WTC11 (cell line): Measurements from ENCODE around the gene PRR14. TPM values are rescaled to one million over a fixed set of nuclear protein-coding genes. Genes with fewer than 3 reads are reported as not detected.

Experiments used
- ATAC-seq: fragments of 200-7000 bp; cut with Tn5 transposase; 2 replicates; pipeline ENCODE4 v1.10.0; 2021; ENCODE audit warnings: mild to moderate bottlenecking, moderate library complexity
- CTCF ChIA-PET: fragments of 300-600 bp; sonication (Branson Sonifier 250); formaldehyde crosslinking; loops from one replicate; lab custom pipeline; 2021; ENCODE audit warnings: antibody characterized with exemption; lab: Charles Lee
- POLR2A ChIA-PET: fragments of 350-600 bp; sonication (Branson Sonifier 250); formaldehyde crosslinking; loops from one replicate; lab custom pipeline; 2021; ENCODE audit warnings: antibody characterized with exemption; lab: Charles Lee
- DNase-seq: peaks from one replicate; pipeline ENCODE4 v3.0.0; 2021; ENCODE audit warnings: low spot score
- H3K27ac Mint-ChIP-seq: 2 replicates; pipeline ENCODE4 v1.8.0; 2021; ENCODE audit warnings: mixed read lengths
- H3K27me3 Mint-ChIP-seq: 2 replicates; pipeline ENCODE4 v1.8.0; 2021; ENCODE audit warnings: low read depth, mild to moderate bottlenecking, moderate library complexity, mixed read lengths
- H3K36me3 Mint-ChIP-seq: 2 replicates; pipeline ENCODE4 v1.8.0; 2021; ENCODE audit warnings: mixed read lengths
- H3K4me1 Mint-ChIP-seq: 2 replicates; pipeline ENCODE4 v1.8.0; 2022; ENCODE audit warnings: mixed read lengths
- H3K4me3 Mint-ChIP-seq: 2 replicates; pipeline ENCODE4 v1.8.0; 2021; ENCODE audit warnings: mild to moderate bottlenecking, moderate library complexity, mixed read lengths
- H3K9me3 Mint-ChIP-seq: 2 replicates; pipeline ENCODE4 v1.8.0; 2021; ENCODE audit warnings: mixed read lengths
- AFF4 ChIP-seq: sonication (generic); formaldehyde crosslinking; IDR thresholded peaks from 2 replicates; pipeline ENCODE4 v1.8.1; 2023; ENCODE audit warnings: mild to moderate bottlenecking, missing genetic modification reagents, borderline replicate concordance
- CREM ChIP-seq: sonication (generic); formaldehyde crosslinking; IDR thresholded peaks from 2 replicates; pipeline ENCODE4 v1.8.1; 2022; ENCODE audit warnings: mild to moderate bottlenecking, missing genetic modification reagents, moderate library complexity
- CTCF ChIP-seq: fragments of 200-600 bp; IDR thresholded peaks from 2 replicates; pipeline ENCODE4 v1.8.0; 2022; ENCODE audit warnings: antibody characterized with exemption
- E2F5 ChIP-seq: sonication (generic); formaldehyde crosslinking; IDR thresholded peaks from 2 replicates; pipeline ENCODE4 v1.8.1; 2022; ENCODE audit warnings: mild to moderate bottlenecking, moderate library complexity, missing genetic modification reagents
- GABPB1 ChIP-seq: sonication (generic); formaldehyde crosslinking; IDR thresholded peaks from 2 replicates; pipeline ENCODE4 v1.8.1; 2023; ENCODE audit warnings: mild to moderate bottlenecking, missing genetic modification reagents
- GTF2I ChIP-seq: fragments of 250-450 bp; sonication (Bioruptor Pico); conservative IDR thresholded peaks from 2 replicates; pipeline ENCODE4 v1.4.0; 2021; ENCODE audit warnings: mild to moderate bottlenecking
- IRF1 ChIP-seq: sonication (generic); formaldehyde crosslinking; IDR thresholded peaks from 2 replicates; pipeline ENCODE4 v1.8.0; 2023; ENCODE audit warnings: missing genetic modification reagents
- IRF2 ChIP-seq: sonication (generic); formaldehyde crosslinking; IDR thresholded peaks from 2 replicates; pipeline ENCODE4 v1.8.0; 2022; ENCODE audit warnings: low read depth, missing genetic modification reagents, borderline replicate concordance
- RELA ChIP-seq: sonication (generic); formaldehyde crosslinking; IDR thresholded peaks from 2 replicates; pipeline ENCODE4 v1.8.1; 2022; ENCODE audit warnings: missing genetic modification reagents, mild to moderate bottlenecking, borderline replicate concordance
- STAT6 ChIP-seq: sonication (generic); formaldehyde crosslinking; conservative IDR thresholded peaks from 2 replicates; pipeline ENCODE4 v1.8.1; 2023; ENCODE audit warnings: mild to moderate bottlenecking, low read depth, missing genetic modification reagents, moderate library complexity
- TCF7 ChIP-seq: sonication (generic); formaldehyde crosslinking; IDR thresholded peaks from 2 replicates; pipeline ENCODE4 v1.8.0; 2022; ENCODE audit warnings: mild to moderate bottlenecking, low read depth, missing genetic modification reagents, moderate library complexity
- TEAD1 ChIP-seq: sonication (generic); formaldehyde crosslinking; IDR thresholded peaks from 2 replicates; pipeline ENCODE4 v1.8.0; 2022; ENCODE audit warnings: mild to moderate bottlenecking, missing genetic modification reagents
- ZBTB21 ChIP-seq: sonication (generic); formaldehyde crosslinking; IDR thresholded peaks from 2 replicates; pipeline ENCODE4 v1.8.1; 2023; ENCODE audit warnings: mild to moderate bottlenecking, missing genetic modification reagents, borderline replicate concordance
- ZNF121 ChIP-seq: sonication (generic); formaldehyde crosslinking; IDR thresholded peaks from 2 replicates; pipeline ENCODE4 v1.8.0; 2023; ENCODE audit warnings: missing genetic modification reagents
- ZNF138 ChIP-seq: sonication (generic); formaldehyde crosslinking; conservative IDR thresholded peaks from 2 replicates; pipeline ENCODE4 v1.8.1; 2022; ENCODE audit warnings: mild to moderate bottlenecking, moderate library complexity, missing genetic modification reagents
- ZNF263 ChIP-seq: sonication (generic); formaldehyde crosslinking; IDR thresholded peaks from 2 replicates; pipeline ENCODE4 v1.8.1; 2022; ENCODE audit warnings: low read depth, mild to moderate bottlenecking, moderate library complexity, missing genetic modification reagents
- ZNF423 ChIP-seq: fragments of 250-450 bp; sonication (Bioruptor Pico); IDR thresholded peaks from 2 replicates; pipeline ENCODE4 v2.1.2; 2022; ENCODE audit warnings: mild to moderate bottlenecking, moderate library complexity
- ZNF425 ChIP-seq: fragments of 250-450 bp; sonication (Bioruptor Pico); conservative IDR thresholded peaks from 2 replicates; pipeline ENCODE4 v1.9.0; 2021; ENCODE audit warnings: mild to moderate bottlenecking
- ZNF532 ChIP-seq: fragments of 250-450 bp; sonication (Bioruptor Pico); IDR thresholded peaks from 2 replicates; pipeline ENCODE4 v1.9.0; 2021; ENCODE audit warnings: mild to moderate bottlenecking, borderline replicate concordance
- ZNF671 ChIP-seq: fragments of 250-450 bp; sonication (Bioruptor Pico); IDR thresholded peaks from 2 replicates; pipeline ENCODE4 v1.8.0; 2021; ENCODE audit warnings: mild to moderate bottlenecking
- total RNA-seq: library from RNA; stranded (reverse); gene quantifications from 3 replicates; pipeline ENCODE4 v1.2.3, GENCODE V29; 2021

PRR14 gene
- total RNA-seq, 1 experiment from 2014 or later, result 21.9 TPM

- peak overlapping the region; percentile 38 for H3K4me3 Mint-ChIP-seq
- peaks cover 22% of the 10 kb centered on the region for H3K4me1 Mint-ChIP-seq
- no peak for TF ChIP-seq ZNF138 (CRISPR knock-in tag)
- no peak for TF ChIP-seq GABPB1
- TF ChIP-seq E2F5 (CRISPR knock-in tag), result no peak
- no peak for TF ChIP-seq ZNF532 (CRISPR knock-in tag)
- no peak for TF ChIP-seq ZNF425 (CRISPR knock-in tag)
- no peak for TF ChIP-seq ZNF671
- no peak for TF ChIP-seq STAT6 (CRISPR knock-in tag)
- no peak for TF ChIP-seq CTCF
- TF ChIP-seq IRF2 (CRISPR knock-in tag), result no peak
- no peak for TF ChIP-seq ZBTB21 (CRISPR knock-in tag)
- no peak for TF ChIP-seq CREM (CRISPR knock-in tag)
- no peak for TF ChIP-seq AFF4 (CRISPR knock-in tag)
- TF ChIP-seq ZNF263 (CRISPR knock-in tag), result no peak
- TF ChIP-seq GTF2I (CRISPR knock-in tag), result no peak
- no peak for TF ChIP-seq IRF1 (CRISPR knock-in tag)
- TF ChIP-seq TEAD1 (CRISPR knock-in tag), result no peak
- no peak for TF ChIP-seq TCF7 (CRISPR knock-in tag)
- no peak for TF ChIP-seq ZNF121 (CRISPR knock-in tag)
- TF ChIP-seq ZNF423 (CRISPR knock-in tag), result no peak
- no peak for TF ChIP-seq RELA (CRISPR knock-in tag)
Observed at GRCh38 chr16:30692396-30693064, 41.8 kb downstream of the PRR14 start.

More at GRCh38 chr16:30692396-30693064, 41.8 kb downstream of the PRR14 start:
- Mint-ChIP-seq H3K9me3 (no peaks in the 10 kb centered on the region), H3K27me3 (peaks cover 100% of the 10 kb centered on the region), H3K36me3 (no peaks in the 10 kb centered on the region), H3K27ac (no peak overlapping the region)
- DNase-seq (no peak), ATAC-seq (peak; percentile 80)
- CTCF ChIA-PET, result interaction anchor here (0.6 to 3.5 kb wide), 11 partner anchors 15 to 793 kb away, joined by 3 to 40 read pairs (median 5); partner anchors contain the start of genes DCTPP1, FBRS, PRR14 and SEZ6L2
- POLR2A ChIA-PET, result interaction anchor here (0.7 to 1.1 kb wide), 4 partner anchors 8 to 274 kb away, joined by 3 to 8 read pairs (median 6); partner anchors contain the start of gene PRR14
